GM19468 (cell line): ENCODE results near the gene FAHD1.

Experiments
- ATAC-seq: cut with Tn5 transposase; IDR thresholded peaks from one replicate; pipeline ENCODE4 v1.9.1; 2021; ENCODE audit warnings: mild to moderate bottlenecking, moderate library complexity, moderate number of reproducible peaks; ENCODE audit not compliant: unreplicated experiment; ENCODE audit errors: extremely low read depth

Gene FAHD1

GRCh38 chr16:1877804-1878203 is 50.8 kb downstream of the FAHD1 start:
- ATAC-seq, result no peak

- no peak for ATAC-seq
These were observed 51.2 kb downstream of the FAHD1 start for GRCh38 chr16:1878256-1878655.
